Parathyroid adenoma (tissue), 2 donors: ENCODE results near the gene ABRAXAS1.

ENCODE experiments used
- H2AFZ ChIP-seq: fragments of 300-600 bp; sonication (generic); one replicate; pipeline ENCODE4 v1.7.0; 2017; ENCODE audit warnings: antibody characterized with exemption, mild to moderate bottlenecking
- H3K27ac ChIP-seq: fragments of 300-600 bp; sonication (generic); one replicate; pipeline ENCODE4 v1.7.0; 2017
- H3K27me3 ChIP-seq: fragments of 300-600 bp; sonication (generic); one replicate; pipeline ENCODE4 v1.7.0; 2017; ENCODE audit warnings: low read length; ENCODE audit not compliant: control insufficient read depth, insufficient read depth
- H3K36me3 ChIP-seq: fragments of 300-600 bp; sonication (generic); one replicate; pipeline ENCODE4 v1.7.0; 2017; ENCODE audit warnings: low read length; ENCODE audit not compliant: control insufficient read depth, insufficient read depth
- H3K4me1 ChIP-seq: fragments of 300-600 bp; sonication (generic); one replicate; pipeline ENCODE4 v1.7.0; 2017; ENCODE audit warnings: control low read depth
- H3K4me2 ChIP-seq: fragments of 300-600 bp; sonication (generic); one replicate; pipeline ENCODE4 v1.7.0; 2017; ENCODE audit warnings: low read length
- H3K4me3 ChIP-seq: fragments of 300-600 bp; sonication (generic); one replicate; pipeline ENCODE4 v1.7.0; 2017; ENCODE audit warnings: low read depth, low read length
- H3K79me2 ChIP-seq: fragments of 300-600 bp; sonication (generic); one replicate; pipeline ENCODE4 v1.7.0; 2017; ENCODE audit warnings: control low read depth
- H3K9ac ChIP-seq: fragments of 300-600 bp; sonication (generic); one replicate; pipeline ENCODE4 v1.7.0; 2017; ENCODE audit warnings: mild to moderate bottlenecking
- H3K9me3 ChIP-seq: fragments of 300-600 bp; sonication (generic); one replicate; pipeline ENCODE4 v1.7.0; 2017; ENCODE audit warnings: low read length; ENCODE audit not compliant: control insufficient read depth
- CTCF ChIP-seq: fragments of 300-600 bp; sonication (generic); IDR thresholded peaks from one replicate; pipeline ENCODE4 v1.7.0; 2017; ENCODE audit warnings: antibody characterized with exemption, mild to moderate bottlenecking
- donor health status: primary hyperparathyroidism.

Gene ABRAXAS1

DNA sequence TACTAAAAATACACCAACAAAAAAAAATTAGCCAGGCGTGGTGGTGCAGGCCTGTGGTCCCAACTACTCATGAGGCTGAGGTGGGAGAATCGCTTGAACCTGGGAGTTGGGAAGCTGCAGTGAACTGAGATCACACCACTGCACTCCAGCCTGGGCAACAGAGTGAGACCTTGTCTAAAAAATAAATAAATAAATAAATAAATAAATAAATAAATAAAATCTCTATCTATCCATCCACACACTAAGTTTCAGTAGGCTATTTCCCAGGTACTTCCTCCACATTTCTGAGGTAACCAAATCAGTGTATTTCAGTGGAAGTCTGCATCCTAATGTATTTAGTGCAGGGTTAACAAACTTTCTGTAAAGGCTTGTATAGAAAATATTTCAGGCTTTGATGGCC lies 10.9 kb downstream of the ABRAXAS1 start:
- no peak for TF ChIP-seq CTCF
- H3K36me3 ChIP-seq: no peaks in the 10 kb centered on the region

DNA sequence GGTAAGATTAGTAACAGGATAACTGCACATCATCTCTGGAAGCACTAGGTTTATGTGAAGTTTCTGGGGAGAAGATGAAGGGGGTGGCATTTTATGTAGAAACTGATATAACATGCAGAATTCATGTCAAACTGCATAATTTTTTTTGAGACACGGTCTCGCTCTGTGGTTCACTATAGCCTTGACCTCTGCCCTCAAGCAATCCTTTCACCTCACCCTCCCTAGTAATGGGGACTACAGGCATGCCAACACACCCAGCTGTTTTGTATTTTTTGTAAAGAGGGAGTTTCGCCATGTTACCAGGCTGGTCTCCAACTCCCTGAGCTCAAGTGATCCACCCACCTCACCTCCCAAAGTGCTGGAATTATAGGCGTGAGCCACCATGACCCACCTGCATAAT lies 11.5 kb downstream of the ABRAXAS1 start:
- no peak overlapping the region for H3K9ac ChIP-seq
- H3K4me1 ChIP-seq: no peaks in the 10 kb centered on the region
- H3K9me3 ChIP-seq: no peaks in the 10 kb centered on the region
- no peak for TF ChIP-seq CTCF
- no peak overlapping the region for H3K4me2 ChIP-seq
- no peaks in the 10 kb centered on the region for H3K36me3 ChIP-seq
- H2AFZ ChIP-seq: no peak overlapping the region
- no peak overlapping the region for H3K4me3 ChIP-seq
- H3K27me3 ChIP-seq: no peaks in the 10 kb centered on the region
- H3K79me2 ChIP-seq: no peaks in the 10 kb centered on the region
- H3K27ac ChIP-seq: no peak overlapping the region

More for the DNA sequence above, 10.9 kb downstream of the ABRAXAS1 start:
- Histone ChIP-seq H3K9ac (no peak overlapping the region), H3K27ac (no peak overlapping the region), H3K9me3 (no peaks in the 10 kb centered on the region), H3K4me3 (no peak overlapping the region), H3K4me2 (no peak overlapping the region), H3K79me2 (no peaks in the 10 kb centered on the region), H3K27me3 (no peaks in the 10 kb centered on the region), H2AFZ (no peak overlapping the region), H3K4me1 (no peaks in the 10 kb centered on the region)

GRCh38 chr4:83456184-83456501 lies 28.8 kb downstream of the ABRAXAS1 start:
- TF ChIP-seq CTCF: no peak
- no peaks in the 10 kb centered on the region for H3K36me3 ChIP-seq
- H2AFZ ChIP-seq: peak overlapping the region; percentile 89

DNA sequence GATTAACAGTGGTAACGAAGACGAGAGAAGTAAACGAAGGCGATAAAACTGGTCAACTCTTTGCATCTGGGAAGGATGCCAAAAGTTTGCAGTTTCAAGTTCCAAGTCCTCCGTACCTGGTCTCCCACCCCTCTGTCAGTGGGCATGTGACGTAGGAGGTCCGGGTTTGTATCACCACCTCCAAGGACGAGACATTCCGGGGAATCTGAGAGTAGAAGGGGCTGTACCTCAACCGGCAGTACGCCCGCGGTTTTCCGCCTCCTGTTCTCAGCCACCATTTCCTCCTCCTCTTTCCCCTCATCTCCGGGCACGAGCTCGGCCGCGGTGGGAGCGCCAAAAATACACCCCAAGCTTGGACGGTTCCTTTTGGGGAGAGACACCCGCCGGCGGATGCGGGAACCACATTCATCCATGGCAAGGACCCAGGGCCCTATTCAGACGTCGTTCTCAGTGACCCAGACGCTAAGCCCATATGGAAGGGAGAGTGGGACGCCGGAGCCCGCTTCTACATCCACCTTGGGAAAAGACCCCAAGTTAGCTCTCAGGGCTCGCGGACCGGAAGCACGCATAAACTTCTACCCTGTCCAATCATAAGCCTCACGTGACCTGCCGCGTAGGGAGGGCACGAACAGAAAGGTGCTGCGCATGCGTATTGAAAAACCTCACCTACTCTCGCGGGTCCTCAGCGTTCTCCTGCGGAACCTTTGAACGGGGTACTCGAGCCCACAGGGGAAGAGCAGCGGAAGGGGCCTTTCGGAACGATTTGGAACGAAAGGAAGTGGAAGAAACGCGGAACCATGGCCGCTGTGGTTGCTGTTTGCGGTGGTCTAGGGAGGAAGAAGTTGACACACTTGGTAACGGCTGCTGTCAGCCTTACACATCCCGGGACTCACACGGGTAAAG lies 29.4 kb downstream of the ABRAXAS1 start, which contains the start of the genes HELQ and MRPS18C:
TSS of gene HELQ (minus strand) at position 543 of the 903 bp plus-strand sequence. CDS start at position 413, 130 bp downstream.
TSS of gene MRPS18C (plus strand) at position 778 of the 903 bp plus-strand sequence. CDS start at position 798, 20 bp downstream.
- peaks cover 3% of the 10 kb centered on the region for H3K79me2 ChIP-seq
- peak within 1 kb of the TSS; percentile 95 for H3K27ac ChIP-seq
- peak within 1 kb of the TSS; percentile 90 for H3K4me2 ChIP-seq
- H2AFZ ChIP-seq: peak within 1 kb of the TSS; percentile 89
- peak within 1 kb of the TSS; percentile 97 for H3K4me3 ChIP-seq
- no peaks in the 10 kb centered on the region for H3K27me3 ChIP-seq
- no peaks in the 10 kb centered on the region for H3K4me1 ChIP-seq
- peak within 1 kb of the TSS; percentile 78 for H3K9ac ChIP-seq
- H3K9me3 ChIP-seq: no peaks in the 10 kb centered on the region
- no peaks in the 10 kb centered on the region for H3K36me3 ChIP-seq
- no peak for TF ChIP-seq CTCF

More at GRCh38 chr4:83456184-83456501, 28.8 kb downstream of the ABRAXAS1 start:
- Histone ChIP-seq H3K27ac (peak overlapping the region; percentile 95), H3K4me2 (peak overlapping the region; percentile 90), H3K9ac (peak overlapping the region; percentile 78), H3K4me1 (no peaks in the 10 kb centered on the region), H3K79me2 (peaks cover 3% of the 10 kb centered on the region), H3K4me3 (peak overlapping the region; percentile 97), H3K9me3 (no peaks in the 10 kb centered on the region), H3K27me3 (no peaks in the 10 kb centered on the region)
